Ecto neural progenitor cell (in vitro differentiated cells): ENCODE results near the gene LRRC45.

Experiments used
- DNase-seq: peaks from one replicate; pipeline ENCODE4 v3.0.0-alpha.2; 2018; ENCODE audit warnings: low spot score

LRRC45 gene

DNA sequence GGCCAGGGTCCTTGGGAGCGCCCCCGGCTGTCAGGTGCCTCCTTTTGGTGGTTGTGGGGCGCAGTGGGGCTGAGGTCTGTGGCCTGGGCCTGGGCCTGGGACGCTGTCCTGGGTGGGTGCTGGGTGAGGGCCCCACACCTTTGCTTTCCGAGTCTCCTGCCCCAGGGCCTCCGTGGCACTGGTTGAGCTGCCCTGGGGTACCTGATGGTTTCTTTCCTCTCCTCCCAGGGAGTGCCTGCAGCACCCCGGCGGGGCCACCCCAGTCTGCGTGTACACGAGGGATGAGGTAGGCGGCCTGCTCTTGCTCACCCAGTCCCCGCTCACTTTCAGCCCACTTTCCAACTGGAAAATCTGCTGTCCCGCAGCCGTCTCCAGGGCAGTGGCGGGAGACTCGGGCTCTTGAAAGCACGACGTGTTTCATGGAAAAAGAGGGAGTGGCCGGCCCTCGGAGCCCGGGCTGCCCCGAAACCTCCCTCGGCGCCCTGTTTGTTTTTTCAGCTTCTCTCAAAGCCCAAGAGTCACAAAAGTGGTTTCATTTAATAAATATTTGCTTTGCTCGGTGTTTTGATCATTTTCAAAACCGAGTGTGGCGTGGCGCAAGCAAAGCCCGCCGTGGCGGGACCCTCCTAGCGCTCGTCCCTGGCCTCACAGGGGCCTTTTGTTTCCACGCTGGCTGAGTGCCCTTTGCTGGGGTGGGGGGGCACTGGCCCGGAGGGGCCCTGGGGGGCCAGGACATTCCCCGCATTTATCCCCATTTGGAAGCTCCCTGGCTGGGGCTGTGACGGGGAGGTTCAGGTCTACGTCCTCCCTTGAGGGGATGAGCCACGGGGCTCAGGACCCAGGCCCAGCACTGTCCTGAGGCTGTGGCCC, 28.3 kb upstream of the LRRC45 start:
- no peak for DNase-seq

GRCh38 chr17:81995463-81996231, 27.5 kb upstream of the LRRC45 start:
- no peak for DNase-seq

DNA sequence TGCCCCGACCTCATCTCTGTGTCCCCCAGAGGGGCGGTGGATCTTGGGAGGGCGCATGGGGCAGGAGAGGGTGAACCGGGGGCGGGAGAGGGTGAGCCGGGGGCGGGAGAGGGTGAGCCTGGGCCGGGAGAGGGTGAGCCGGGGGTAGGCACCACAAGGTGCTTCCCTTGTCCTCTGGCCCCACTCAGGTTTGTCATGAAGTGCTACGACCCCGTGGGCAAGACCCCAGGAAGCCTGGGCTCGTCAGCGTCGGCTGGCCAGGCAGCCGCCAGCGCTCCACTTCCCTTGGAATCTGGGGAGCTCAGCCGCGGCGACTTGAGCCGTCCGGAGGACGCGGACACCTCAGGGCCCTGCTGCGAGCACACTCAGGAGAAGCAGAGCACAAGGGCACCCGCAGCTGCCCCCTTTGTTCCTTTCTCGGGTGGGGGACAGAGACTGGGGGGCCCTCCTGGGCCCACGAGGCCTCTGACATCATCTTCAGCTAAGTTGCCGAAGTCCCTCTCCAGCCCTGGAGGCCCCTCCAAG, 26.8 kb upstream of the LRRC45 start:
- no peak for DNase-seq

- DNase-seq: no peak
Observed at GRCh38 chr17:81996757-81997441, 26.2 kb upstream of the LRRC45 start.

DNA sequence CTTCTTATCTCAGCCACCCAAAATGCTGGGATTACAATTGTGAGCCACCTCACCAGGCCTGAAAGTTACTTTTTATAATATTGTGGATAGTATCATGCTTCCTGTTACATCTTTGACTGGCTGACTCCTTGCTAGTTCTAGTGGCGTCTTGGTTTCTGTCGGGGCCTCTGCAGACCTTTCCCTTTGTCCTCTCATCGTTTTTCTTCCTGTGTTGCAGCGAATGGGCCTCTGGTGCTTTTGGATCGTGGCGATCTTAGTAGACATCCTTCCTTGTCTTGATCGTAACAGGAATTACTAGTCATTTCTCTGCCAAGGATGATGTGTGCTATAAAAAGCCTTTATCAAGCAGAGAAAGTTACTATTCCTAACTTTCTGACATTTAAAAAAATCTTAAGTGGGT, 24.9 kb upstream of the LRRC45 start:
- DNase-seq: no peak

- DNase-seq: no peak
Observed at GRCh38 chr17:81998691-81999438, 24.2 kb upstream of the LRRC45 start.

DNA sequence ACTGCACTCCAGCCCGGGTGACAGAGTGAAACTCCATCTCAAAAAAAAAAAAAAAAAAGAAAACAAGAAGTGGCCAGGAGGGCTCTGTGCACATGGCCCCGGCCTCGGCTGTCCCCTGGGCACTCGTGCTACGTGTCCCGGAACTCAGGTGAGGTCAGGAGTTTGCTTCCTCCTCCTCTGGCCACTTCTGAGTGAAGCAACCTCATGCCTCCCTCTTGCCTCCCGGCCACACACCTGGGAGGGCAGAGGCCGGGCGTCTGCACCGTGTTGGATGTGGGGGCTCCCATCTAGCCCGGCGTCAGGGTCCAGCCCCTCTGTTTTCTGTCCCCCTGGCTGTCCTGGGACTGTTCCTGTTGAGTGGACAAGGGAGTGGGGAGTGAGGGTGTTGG, 23.5 kb upstream of the LRRC45 start:
- no peak for DNase-seq

GRCh38 chr17:81999976-82000802, 22.9 kb upstream of the LRRC45 start:
- DNase-seq: no peak

DNA sequence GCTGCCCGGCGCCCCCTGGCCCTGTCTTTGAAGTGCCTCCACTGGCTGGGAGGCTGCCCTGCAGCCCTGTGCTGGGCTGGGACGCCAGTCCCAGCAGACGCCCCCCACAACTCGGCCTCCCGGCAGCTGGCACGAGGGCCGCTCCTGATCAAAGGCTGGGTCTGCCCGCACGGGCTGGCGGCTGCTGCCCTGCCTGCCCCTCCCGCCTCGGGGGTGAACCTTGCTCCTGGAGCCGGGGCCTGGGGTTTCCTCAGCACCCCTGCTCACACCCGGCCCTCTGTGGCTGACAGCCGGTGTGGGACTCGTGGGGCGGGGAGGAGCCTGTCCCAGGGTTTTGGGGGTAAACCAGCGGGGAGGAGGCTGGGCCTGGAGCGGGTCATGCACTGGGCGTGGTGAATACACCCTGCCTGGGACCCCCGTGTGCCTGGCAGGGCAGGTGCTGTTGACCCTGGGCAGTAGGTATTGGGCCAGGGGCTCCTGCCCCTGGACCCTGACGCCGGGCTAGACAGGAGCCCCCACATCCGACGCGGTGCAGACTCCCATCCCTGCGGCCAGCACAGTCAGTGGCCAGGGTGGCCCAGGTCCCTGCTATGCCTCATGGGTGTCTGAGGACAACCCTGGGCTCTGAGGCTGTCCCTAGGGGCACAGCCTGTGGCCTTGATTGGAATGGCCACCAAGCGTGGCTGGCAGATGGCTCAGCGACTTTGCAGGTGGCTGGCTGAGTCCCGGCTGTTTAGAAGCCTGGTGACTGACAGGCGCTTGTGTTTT, 22.1 kb upstream of the LRRC45 start:
- no peak for DNase-seq

DNA sequence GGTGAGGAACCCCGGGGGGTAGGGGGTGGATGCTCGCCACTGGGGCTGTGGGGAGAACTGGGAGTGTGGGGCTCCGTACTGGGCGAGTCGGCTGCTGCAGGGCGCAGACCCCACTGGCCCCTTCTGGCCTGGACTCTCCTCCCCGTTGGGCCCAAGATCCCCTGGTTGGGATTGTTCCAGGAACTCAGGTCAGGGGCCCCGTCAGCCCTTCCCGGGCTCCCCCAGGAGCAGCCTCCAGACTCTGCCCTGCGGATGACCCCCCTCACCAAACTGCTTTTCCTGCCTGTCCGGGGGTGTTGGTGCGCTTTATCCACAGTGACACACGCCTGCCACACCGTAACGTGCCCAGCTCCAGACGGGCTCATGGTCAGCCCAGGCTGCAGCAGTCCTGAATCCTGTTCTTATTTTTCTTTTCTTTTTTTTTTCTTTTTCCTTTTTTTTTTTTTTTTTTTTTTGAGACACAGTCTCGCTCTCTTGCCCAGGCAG, 21.5 kb upstream of the LRRC45 start:
- DNase-seq: no peak

GRCh38 chr17:82003411-82004381, 19.4 kb upstream of the LRRC45 start:
- DNase-seq: no peak

DNA sequence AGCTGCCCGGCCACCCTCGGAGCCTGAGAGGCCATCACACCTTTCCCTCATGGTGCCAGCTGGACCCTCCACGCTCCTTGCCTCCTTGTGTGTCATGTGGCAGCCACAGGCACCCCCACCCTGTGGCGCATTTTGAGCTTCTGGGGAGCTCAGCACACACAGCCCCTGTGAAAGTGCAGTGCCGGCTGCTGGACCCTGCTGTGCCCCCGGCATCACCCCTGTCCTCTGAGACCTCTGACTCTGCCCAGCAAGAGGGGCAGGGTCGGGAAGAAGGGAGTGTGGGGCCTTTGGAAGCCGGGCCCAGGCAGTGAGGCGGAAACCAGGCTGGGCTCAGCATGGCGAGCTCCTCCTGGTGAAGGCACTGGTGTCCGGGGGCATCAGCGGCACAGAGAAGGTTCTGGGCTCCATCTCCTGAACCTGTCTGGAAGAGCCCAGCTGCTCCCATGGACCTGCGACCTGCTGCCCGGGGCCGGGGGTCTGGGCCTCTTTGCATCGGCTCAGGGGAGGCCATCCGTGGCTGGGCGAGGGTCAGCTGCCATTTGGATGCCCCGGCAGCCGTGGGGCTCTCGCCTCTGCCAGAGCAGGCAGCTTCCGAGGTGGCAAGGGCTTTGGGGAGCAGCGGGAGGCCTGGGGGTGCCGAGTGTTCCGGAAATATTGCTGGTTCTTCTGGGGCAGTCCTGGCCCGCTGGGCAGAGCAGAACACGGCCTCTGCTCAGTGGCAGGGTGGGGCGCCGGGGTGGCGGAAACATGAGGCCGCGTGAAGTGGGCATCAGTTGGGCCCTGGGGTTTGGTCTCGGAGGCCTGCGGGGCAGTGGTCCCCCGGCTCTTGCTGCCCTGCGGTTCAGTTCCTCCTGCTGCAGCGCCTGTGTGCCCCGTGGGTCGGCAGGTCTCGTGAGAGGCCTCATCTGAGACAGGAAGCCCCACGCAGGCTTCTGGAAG, 18.3 kb upstream of the LRRC45 start:
- no peak for DNase-seq

GRCh38 chr17:82005701-82006348, 17.3 kb upstream of the LRRC45 start:
- no peak for DNase-seq

- no peak for DNase-seq
Observed at GRCh38 chr17:82006468-82007227, 16.5 kb upstream of the LRRC45 start.

DNA sequence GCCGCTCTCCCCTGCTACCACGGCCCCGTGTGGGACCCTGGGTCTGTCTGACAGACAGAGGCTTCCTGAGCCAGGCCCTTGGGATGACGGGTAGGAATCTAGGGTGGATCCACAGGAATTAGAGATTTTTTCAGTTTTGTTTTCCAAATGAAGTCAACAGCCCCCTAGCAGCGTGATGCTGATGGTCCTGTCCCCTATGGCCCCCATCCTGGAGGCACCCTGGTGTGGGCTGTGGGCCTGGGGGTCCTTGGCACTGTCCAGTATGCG, 15.9 kb upstream of the LRRC45 start:
- DNase-seq: no peak

DNA sequence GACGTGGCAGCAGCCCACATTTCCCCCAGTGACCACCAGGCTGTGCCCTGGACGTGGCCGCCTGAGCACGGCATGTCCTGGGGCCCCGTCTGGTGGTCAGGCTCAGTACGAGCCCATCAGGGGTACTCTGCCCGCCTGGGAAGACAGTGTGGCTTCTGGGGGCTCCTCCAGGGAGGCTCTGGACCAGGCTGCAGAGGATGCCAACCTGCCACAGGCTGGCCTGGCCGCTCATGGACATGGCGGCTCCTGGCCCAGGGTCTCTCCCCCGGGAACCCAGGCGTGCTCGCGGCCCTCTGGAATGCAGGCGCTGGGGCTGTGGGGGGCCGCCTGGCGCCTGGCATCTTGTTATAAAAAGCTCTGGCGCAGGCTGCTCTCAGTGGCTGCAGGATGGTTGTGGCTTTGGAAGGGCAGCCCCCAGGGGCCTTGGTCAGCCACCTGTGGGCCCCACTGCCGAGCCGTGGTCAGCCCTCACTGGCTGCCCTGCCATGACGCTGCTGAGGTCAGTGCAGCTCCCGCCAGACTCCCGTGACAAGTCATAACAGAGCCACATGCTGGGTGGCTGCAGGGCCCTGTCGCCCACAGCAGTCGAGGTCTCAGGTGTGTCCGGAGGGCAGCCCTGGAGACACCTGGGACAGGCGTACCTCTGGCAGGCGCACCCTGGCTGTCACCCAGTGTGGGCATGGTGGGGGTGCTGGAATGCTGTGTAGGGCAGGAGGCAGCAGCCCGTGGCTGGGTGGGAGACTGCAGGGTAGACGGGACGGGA, 15.4 kb upstream of the LRRC45 start:
- no peak for DNase-seq
